Gastroesophageal sphincter (tissue), 4 donors: ENCODE results near the gene ACYP1. TPM values are rescaled to one million over a fixed set of nuclear protein-coding genes. Genes with fewer than 3 reads are reported as not detected.

Experiments
- ATAC-seq: fragments of 150-250 bp; one replicate; pipeline ENCODE4 v1.9.1; 2016; ENCODE audit warnings: mild to moderate bottlenecking, moderate library complexity
- H3K27ac ChIP-seq, 4 donors: fragments of 200-600 bp; sonication (generic) in 3 of 4; 1 replicate in 3 of 4; 2 replicates in 1 of 4; pipeline ENCODE4 v1.5.1; 2016 to 2019
- H3K27me3 ChIP-seq: fragments of 200-600 bp; sonication (generic); one replicate; pipeline ENCODE4 v1.5.1; 2019
- H3K36me3 ChIP-seq, 2 donors: fragments of 200-600 bp; sonication (generic); one replicate each; pipeline ENCODE4 v1.5.1; 2019; ENCODE audit warnings: control low read depth in 1 of 2
- H3K4me1 ChIP-seq, 3 donors: fragments of 200-600 bp; sonication (generic); 1 replicate in 2 of 3; 2 replicates in 1 of 3; pipeline ENCODE4 v1.5.1; 2016 to 2019; ENCODE audit warnings: control low read depth in 2 of 3
- H3K4me3 ChIP-seq, 2 donors: fragments of 200-600 bp; sonication (generic); one replicate each; pipeline ENCODE4 v1.5.1; 2019; ENCODE audit warnings: mild to moderate bottlenecking in 1 of 2, moderate library complexity in 1 of 2
- H3K9me3 ChIP-seq, 3 donors: fragments of 200-600 bp; sonication (generic); one replicate each; pipeline ENCODE4 v1.5.1; 2017 to 2019; ENCODE audit warnings: control low read depth in 2 of 3
- EP300 ChIP-seq: sonication (generic); formaldehyde crosslinking; IDR thresholded peaks from one replicate; pipeline ENCODE4 v1.6.1; 2017; ENCODE audit warnings: antibody characterized with exemption, mild to moderate bottlenecking
- POLR2A ChIP-seq, 2 donors: fragments of 450-650 bp; IDR thresholded peaks; one replicate each; pipeline ENCODE4 v1.6.1; 2017; ENCODE audit warnings: antibody characterized with exemption in 2 of 2, mild to moderate bottlenecking in 2 of 2, moderate library complexity in 1 of 2
- POLR2AphosphoS5 ChIP-seq: sonication (generic); formaldehyde crosslinking; IDR thresholded peaks from one replicate; pipeline ENCODE4 v1.6.1; 2017; ENCODE audit warnings: antibody characterized with exemption
- WGBS, 2 donors: methylation state at CpG; one replicate each; pipeline ENCODE4 v1.1.5; 2018; ENCODE audit warnings: low coverage in 1 of 2; 5-methylcytosine and 5-hydroxymethylcytosine counted together
- small RNA-seq, 4 donors: library from RNA; depleted of rRNA; stranded (forward); fragments of <200 nt; gene quantifications; one replicate each; pipeline ENCODE3, GENCODE V24; 2016
- total RNA-seq, 4 donors: library from RNA; depleted of rRNA; stranded (reverse); fragments of >200 nt; gene quantifications; one replicate each; pipeline ENCODE4 v1.1.0, GENCODE V29; 2016
- TF ChIP-seq, protein P1 (sequence below), 4 experiments: fragments of 200-600 bp in 2 of 4; fragments of 450-650 bp in 2 of 4; sonication (generic) in 1 of 4; IDR thresholded peaks; one replicate each; pipeline ENCODE4 v1.5.1; 2017 to 2019; ENCODE audit warnings: antibody characterized with exemption in 4 of 4, mild to moderate bottlenecking in 2 of 4, moderate library complexity in 2 of 4

Gene ACYP1
- total RNA-seq, 4 donors from 2014 or later = 13.8 to 20.8 (median 17.1) TPM

DNA sequence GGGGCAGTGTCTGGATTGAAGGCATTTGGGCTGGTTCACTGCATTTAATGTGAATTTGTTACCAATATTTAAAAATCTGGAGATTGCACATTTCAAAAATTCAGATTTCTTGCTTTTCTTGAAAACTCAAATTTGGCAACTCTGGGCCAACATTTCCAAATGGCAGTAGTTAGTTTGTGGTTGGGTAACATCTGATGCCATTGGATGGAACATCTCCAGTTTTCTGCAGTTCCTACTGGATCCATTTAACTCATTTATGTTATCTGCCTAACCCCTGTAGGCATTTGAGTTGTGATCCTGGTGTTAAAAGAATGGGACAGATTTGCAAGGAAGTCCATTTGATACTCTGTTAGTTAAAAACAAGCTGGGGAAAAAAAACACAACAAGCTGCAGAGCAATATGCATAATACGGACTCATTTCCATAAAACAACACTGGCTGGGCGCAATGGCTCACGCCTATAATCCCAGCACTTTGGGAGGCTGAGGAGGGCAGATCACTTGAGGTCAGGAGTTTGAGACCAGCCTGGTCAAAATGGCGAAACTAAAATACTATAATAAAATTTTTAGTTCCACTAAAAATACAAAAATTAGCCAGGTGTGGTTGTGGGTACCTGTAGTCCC, 53.2 kb downstream of the ACYP1 start:
- Histone ChIP-seq H3K9me3 (no peaks in the 10 kb centered on the region), H3K4me3 (no peak overlapping the region), H3K36me3 (peaks cover 0 to 86% of the 10 kb centered on the region in 2 donors), H3K27ac (peak overlapping the region in 2 of 4 donors; percentile 53 to 60), H3K27me3 (no peaks in the 10 kb centered on the region), H3K4me1 (peaks cover 6 to 12% (median 10%) of the 10 kb centered on the region in 3 donors)
- WGBS, 2 donors = 94 to 100% methylated on average over 4 of the region's 4 CpGs
- TF ChIP-seq POLR2A (IDR thresholded peaks at IDR 0.05) (no peak), EP300 (no peak), POLR2AphosphoS5 (no peak)
- TF ChIP-seq, protein P1, sequence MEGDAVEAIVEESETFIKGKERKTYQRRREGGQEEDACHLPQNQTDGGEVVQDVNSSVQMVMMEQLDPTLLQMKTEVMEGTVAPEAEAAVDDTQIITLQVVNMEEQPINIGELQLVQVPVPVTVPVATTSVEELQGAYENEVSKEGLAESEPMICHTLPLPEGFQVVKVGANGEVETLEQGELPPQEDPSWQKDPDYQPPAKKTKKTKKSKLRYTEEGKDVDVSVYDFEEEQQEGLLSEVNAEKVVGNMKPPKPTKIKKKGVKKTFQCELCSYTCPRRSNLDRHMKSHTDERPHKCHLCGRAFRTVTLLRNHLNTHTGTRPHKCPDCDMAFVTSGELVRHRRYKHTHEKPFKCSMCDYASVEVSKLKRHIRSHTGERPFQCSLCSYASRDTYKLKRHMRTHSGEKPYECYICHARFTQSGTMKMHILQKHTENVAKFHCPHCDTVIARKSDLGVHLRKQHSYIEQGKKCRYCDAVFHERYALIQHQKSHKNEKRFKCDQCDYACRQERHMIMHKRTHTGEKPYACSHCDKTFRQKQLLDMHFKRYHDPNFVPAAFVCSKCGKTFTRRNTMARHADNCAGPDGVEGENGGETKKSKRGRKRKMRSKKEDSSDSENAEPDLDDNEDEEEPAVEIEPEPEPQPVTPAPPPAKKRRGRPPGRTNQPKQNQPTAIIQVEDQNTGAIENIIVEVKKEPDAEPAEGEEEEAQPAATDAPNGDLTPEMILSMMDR (IDR thresholded peaks at IDR 0.05) = no peak
- ATAC-seq = no peak

- Histone ChIP-seq H3K4me3 (no peak overlapping the region), H3K36me3 (peaks cover 0 to 83% of the 10 kb centered on the region in 2 donors), H3K4me1 (peaks cover 6 to 26% (median 12%) of the 10 kb centered on the region in 3 donors), H3K9me3 (no peaks in the 10 kb centered on the region), H3K27me3 (no peaks in the 10 kb centered on the region), H3K27ac (no peak overlapping the region)
- 86 to 88% methylated on average over 3 to 4 of the region's 4 CpGs for WGBS, 2 donors
- TF ChIP-seq POLR2A (IDR thresholded peaks at IDR 0.05) = no peak
- TF ChIP-seq, protein P1 (IDR thresholded peaks at IDR 0.05) = no peak
- ATAC-seq = no peak
Observed at GRCh38 chr14:75009176-75009575, 54.6 kb downstream of the ACYP1 start.

DNA sequence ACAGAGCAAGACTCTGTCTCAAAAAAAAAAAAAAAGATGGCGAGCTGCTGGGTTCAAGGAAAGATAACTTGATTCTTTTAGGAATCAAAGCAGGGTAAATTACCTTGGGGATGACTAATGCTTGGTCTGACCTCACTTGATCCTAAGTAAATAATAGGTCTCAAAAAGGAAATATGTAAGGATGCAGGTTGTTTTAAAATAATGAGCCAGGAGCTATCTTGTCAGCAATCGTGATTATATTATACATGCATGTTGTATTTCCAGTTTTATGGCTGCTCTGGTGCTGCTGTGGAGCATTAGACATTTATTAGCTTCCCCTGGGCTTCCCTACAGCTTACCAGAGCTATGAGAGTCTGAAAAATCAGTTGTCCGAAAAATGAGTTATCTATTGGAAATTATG, 58.5 kb downstream of the ACYP1 start:
- H3K36me3 ChIP-seq = peaks cover 0 to 59% of the 10 kb centered on the region in 2 donors
- TF ChIP-seq EP300 = no peak
- peaks cover 0 to 31% (median 11%) of the 10 kb centered on the region in 3 donors for H3K4me1 ChIP-seq
- no peak overlapping the region for H3K4me3 ChIP-seq
- 97% methylated on average over 2 to 3 of the region's 3 CpGs for WGBS, 2 donors
- no peaks in the 10 kb centered on the region for H3K27me3 ChIP-seq
- no peak for ATAC-seq
- H3K9me3 ChIP-seq = no peaks in the 10 kb centered on the region
- no peak overlapping the region for H3K27ac ChIP-seq

DNA sequence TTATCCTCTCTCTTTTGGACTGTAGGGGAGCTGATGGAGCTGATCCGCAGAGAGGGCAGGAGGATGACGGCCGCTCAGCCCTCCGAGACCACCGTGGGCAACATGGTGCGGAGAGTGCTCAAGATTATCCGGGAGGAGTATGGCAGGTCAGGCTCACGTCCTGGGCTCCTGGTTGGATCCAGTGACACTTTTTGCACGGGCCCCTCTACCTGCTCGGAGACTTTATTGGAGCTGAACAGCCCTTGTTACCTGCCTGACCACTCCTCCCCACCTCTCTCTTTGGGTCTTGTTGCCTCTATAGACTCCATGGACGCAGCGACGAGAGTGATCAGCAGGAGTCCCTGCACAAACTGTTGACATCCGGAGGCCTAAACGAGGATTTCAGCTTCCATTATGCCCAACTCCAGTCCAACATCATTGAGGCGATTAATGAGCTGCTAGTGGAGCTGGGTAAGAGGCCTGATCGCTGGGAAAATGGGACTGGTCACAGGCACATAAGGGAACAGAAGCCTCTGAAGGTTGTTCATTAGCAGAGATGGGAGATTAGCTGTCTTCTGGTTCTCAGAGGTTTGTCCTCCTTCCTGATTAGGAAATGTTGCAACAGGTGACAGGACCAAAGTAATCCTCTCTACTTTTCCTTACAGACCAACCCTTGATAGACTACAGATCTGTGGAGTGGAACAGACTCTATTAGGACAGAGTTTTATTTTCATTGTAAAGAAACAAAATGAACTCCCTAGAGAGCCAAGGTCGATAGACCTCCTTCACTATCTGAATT, 60.4 kb downstream of the ACYP1 start:
- WGBS, 2 donors = 21 to 42% methylated on average over 2 of the region's 18 CpGs
- TF ChIP-seq POLR2A (IDR thresholded peaks at IDR 0.05) (no peak), POLR2AphosphoS5 (no peak), EP300 (no peak)
- TF ChIP-seq, protein P1 (IDR thresholded peaks at IDR 0.05) = no peak
- Histone ChIP-seq H3K9me3 (no peaks in the 10 kb centered on the region), H3K36me3 (peaks cover 0 to 40% of the 10 kb centered on the region in 2 donors), H3K4me3 (peak overlapping the region; percentile 59 to 77), H3K4me1 (peaks cover 0 to 31% (median 11%) of the 10 kb centered on the region in 3 donors), H3K27ac (peak overlapping the region; percentile 30 to 91 (median 88)), H3K27me3 (no peaks in the 10 kb centered on the region)
- peak; percentile 4 for ATAC-seq

Small RNA genes within 50 kb of the gene (small RNA-seq; reads per million reads assigned to genes)
- 0 reads per million in 4 donors for gene RNU6-689P

Other genes starting within 250 kb of the ACYP1 start
- gene PROX2, start 187.9 kb downstream of the ACYP1 start, total RNA-seq = under 1 TPM in 1 of 4 donors, not detected in 3; 0.08 TPM
- 10 to 100 TPM; 79.3 to 98.7 (median 87.8) TPM for gene DLST, start 182.1 kb downstream of the ACYP1 start, total RNA-seq
- gene RPS6KL1, start 140.8 kb downstream of the ACYP1 start, total RNA-seq = 10 to 100 TPM in 1 of 4 donors, 1 to 10 TPM in 3; 4.0 to 10.2 (median 8.2) TPM
- gene PGF, start 108.4 kb downstream of the ACYP1 start, total RNA-seq = 10 to 100 TPM; 11.2 to 21.0 (median 16.5) TPM
- 10 to 100 TPM; 28.1 to 56.2 (median 36.6) TPM for gene EIF2B2, start 61.1 kb downstream of the ACYP1 start, total RNA-seq
- gene MLH3, start 12.6 kb downstream of the ACYP1 start, total RNA-seq = 10 to 100 TPM; 29.0 to 76.1 (median 32.2) TPM
- 1 to 10 TPM; 4.4 to 8.0 (median 5.1) TPM for gene ZC2HC1C, start 5.6 kb upstream of the ACYP1 start, total RNA-seq
- gene NEK9, start 63.0 kb upstream of the ACYP1 start, total RNA-seq = 10 to 100 TPM; 34.2 to 95.4 (median 85.9) TPM
- 100 to 1,000 TPM; 140 to 241 (median 162) TPM for gene TMED10, start 112.6 kb upstream of the ACYP1 start, total RNA-seq
- 100 to 1,000 TPM in 3 of 4 donors, 10 to 100 TPM in 1; 78.0 to 286 (median 179) TPM for gene FOS, start 214.8 kb upstream of the ACYP1 start, total RNA-seq